AG04449 (cell line): ENCODE data around the gene CBX1.

Source experiments
- CTCF ChIA-PET: fragments of 350-600 bp; formaldehyde crosslinking; extraction: SDS; loops from one replicate; lab custom pipeline; 2021; ENCODE audit warnings: antibody characterized with exemption; lab: Yijun Ruan, JAX
- POLR2A ChIA-PET: fragments of 400-600, 350-600 bp; formaldehyde crosslinking; extraction: SDS; loops from one replicate; lab custom pipeline; 2020; ENCODE audit warnings: antibody characterized with exemption, inconsistent platforms; lab: Yijun Ruan, JAX
- DNase-seq: peaks from one replicate; pipeline ENCODE4 v3.0.0-alpha.2; 2010; ENCODE audit warnings: low read depth, low spot score
- H3K4me3 ChIP-seq: 2 replicates; pipeline ENCODE4 v1.5.1; 2011; ENCODE audit warnings: low read depth, mild to moderate bottlenecking, control low read depth, low read length
- TF ChIP-seq, protein P1 (sequence below): IDR thresholded peaks from one replicate; pipeline ENCODE4 v1.5.1; 2011; ENCODE audit warnings: mild to moderate bottlenecking, moderate library complexity, low read length, control low read depth, inconsistent platforms; ENCODE audit not compliant: insufficient read depth; ENCODE audit errors: missing control alignments

CBX1 gene

DNA sequence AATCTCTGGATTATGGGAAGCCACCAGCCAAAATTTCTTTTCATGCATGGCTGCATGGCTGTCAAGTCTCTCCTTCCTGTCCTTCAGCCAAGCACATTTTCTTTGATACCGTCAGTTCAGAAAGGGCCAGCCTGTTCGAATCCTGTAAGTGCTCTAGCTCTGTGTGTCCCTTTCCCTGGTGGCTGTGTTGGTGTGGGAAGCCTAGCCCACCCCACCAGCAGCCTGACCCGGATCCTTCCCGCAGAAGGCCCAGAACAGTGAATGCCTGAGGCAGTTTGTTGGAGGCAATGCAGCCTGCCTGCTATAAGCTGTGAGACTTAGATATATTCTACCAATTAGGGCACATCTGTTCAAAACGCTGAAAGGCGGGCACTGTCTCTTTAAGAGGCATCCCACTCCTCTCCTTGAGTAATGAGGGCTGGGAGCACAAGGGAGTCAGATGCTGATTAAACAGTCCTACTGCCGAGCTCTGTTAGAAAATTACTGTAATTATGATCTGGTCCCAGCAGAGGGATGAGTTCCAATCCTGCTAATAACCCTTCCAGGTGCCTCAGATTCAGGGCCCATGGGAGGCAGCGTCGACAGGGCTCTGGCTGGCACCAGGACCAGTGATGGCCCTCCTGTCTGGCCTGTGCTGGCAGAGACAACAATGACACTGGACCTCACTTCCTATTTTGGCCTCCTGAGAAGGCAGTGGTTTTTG, 24.7 kb upstream of the CBX1 start:
- TF ChIP-seq, protein P1, sequence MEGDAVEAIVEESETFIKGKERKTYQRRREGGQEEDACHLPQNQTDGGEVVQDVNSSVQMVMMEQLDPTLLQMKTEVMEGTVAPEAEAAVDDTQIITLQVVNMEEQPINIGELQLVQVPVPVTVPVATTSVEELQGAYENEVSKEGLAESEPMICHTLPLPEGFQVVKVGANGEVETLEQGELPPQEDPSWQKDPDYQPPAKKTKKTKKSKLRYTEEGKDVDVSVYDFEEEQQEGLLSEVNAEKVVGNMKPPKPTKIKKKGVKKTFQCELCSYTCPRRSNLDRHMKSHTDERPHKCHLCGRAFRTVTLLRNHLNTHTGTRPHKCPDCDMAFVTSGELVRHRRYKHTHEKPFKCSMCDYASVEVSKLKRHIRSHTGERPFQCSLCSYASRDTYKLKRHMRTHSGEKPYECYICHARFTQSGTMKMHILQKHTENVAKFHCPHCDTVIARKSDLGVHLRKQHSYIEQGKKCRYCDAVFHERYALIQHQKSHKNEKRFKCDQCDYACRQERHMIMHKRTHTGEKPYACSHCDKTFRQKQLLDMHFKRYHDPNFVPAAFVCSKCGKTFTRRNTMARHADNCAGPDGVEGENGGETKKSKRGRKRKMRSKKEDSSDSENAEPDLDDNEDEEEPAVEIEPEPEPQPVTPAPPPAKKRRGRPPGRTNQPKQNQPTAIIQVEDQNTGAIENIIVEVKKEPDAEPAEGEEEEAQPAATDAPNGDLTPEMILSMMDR: no peak
- CTCF ChIA-PET: interaction anchor here (0.8 to 2.7 kb wide), 9 partner anchors 10 to 101 kb away, joined by 3 to 10 read pairs (median 6); no protein-coding TSS in a partner anchor
- POLR2A ChIA-PET: no interaction called here

GRCh38 chr17:48123776-48124388, 22.6 kb upstream of the CBX1 start:
- no peak for DNase-seq
- H3K4me3 ChIP-seq: no peak overlapping the region
- TF ChIP-seq, protein P1: no peak
- CTCF ChIA-PET: interaction anchor here (0.7 to 2.3 kb wide), 12 partner anchors 9 to 283 kb away, joined by 3 to 14 read pairs (median 4); partner anchors contain the start of gene SCRN2
- POLR2A ChIA-PET: interaction anchor here (1.2 kb wide), 1 partner anchor 99 kb away, joined by 3 read pairs; no protein-coding TSS in a partner anchor

More for the DNA sequence above, 24.7 kb upstream of the CBX1 start:
- DNase-seq: no peak
- H3K4me3 ChIP-seq: no peak overlapping the region

- ChIA-PET POLR2A (interaction anchor here (1.2 kb wide), 1 partner anchor 98 kb away, joined by 3 read pairs; no protein-coding TSS in a partner anchor), CTCF (interaction anchor here (0.9 to 2.5 kb wide), 7 partner anchors 8 to 98 kb away, joined by 3 to 14 read pairs (median 4); no protein-coding TSS in a partner anchor)
- TF ChIP-seq, protein P1: no peak
- H3K4me3 ChIP-seq: no peak overlapping the region
- no peak for DNase-seq
Observed at GRCh38 chr17:48123111-48123510, 21.8 kb upstream of the CBX1 start.

DNA sequence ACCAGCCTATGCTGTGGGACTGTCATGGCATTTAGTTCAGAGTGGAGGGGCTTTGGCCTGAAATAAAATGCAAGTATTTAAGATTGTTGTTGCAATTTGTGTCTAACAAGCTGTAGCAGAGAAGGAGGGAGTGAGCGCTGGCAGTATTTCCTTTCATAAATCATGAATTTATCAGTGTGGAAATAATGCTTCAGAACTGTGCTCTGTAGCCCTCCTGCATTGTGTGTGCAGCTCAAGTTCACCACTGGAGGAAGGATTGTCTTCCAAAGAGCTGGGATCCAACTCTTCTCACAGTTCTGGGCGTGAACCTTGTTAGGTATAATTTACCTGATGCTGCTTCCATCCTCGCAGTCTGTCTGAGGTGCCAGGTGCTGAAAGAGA, 21.4 kb upstream of the CBX1 start:
- DNase-seq: no peak
- ChIA-PET POLR2A (interaction anchor here (1.2 kb wide), 1 partner anchor 97 kb away, joined by 3 read pairs; no protein-coding TSS in a partner anchor), CTCF (interaction anchor here (0.9 to 2.5 kb wide), 4 partner anchors 8 to 97 kb away, joined by 4 to 14 read pairs (median 8); no protein-coding TSS in a partner anchor)
- H3K4me3 ChIP-seq: no peak overlapping the region
- TF ChIP-seq, protein P1: no peak

DNA sequence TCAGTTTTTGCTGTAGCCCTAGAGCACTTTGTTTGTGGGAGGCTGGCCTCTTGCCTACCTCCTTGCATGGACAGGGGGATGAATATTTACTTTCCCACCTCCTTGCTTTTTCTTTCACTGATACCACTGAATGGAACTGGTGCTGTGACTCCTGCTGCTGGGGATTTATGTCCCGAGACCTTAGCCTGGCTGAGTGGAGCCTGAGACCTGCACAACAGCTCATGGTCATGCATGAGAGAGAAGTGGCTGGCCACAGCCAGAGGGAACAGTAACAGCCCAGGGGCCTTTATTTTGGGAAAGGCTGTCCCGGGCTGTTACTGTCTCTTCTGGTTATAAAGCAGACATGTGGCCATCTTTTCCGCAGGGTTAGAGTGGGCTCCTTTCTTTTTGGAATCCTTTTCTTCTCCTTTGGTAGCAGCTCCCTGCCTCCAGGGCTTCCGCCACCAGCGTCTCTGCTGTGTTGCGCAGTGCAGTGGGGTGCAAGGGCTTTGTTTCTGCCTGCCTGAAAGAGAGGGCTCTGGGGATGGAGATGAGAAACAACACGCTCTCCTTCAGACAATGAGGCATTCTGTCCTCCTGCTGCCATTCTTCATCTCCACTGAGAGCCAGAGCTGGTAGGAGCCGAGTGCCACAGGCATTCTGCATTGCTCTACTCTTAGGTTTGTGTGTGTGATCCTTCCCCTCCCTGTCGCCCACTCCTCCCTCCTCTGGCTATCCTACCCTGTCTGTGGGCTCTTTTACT, 20.8 kb upstream of the CBX1 start:
- DNase-seq: no peak
- TF ChIP-seq, protein P1: no peak
- CTCF ChIA-PET: interaction anchor here (0.8 to 2.5 kb wide), 6 partner anchors 9 to 104 kb away, joined by 3 to 11 read pairs (median 4); no protein-coding TSS in a partner anchor
- POLR2A ChIA-PET: interaction anchor here (1.1 kb wide), 1 partner anchor 14 kb away, joined by 4 read pairs; the partner anchor contains the start of gene SNX11
- no peak overlapping the region for H3K4me3 ChIP-seq
